Thyroid gland (tissue), 4 donors: Measurements from ENCODE around the gene RAPGEFL1.

Source experiments
- CTCF ChIP-seq, 6 experiments: fragments of 200-600 bp in 3 of 6; fragments of 450-650 bp in 3 of 6; sonication (generic) in 3 of 6; IDR thresholded peaks; one replicate each; pipeline ENCODE4 v1.5.1; 2016 to 2019; ENCODE audit warnings: antibody characterized with exemption in 6 of 6, mild to moderate bottlenecking in 2 of 6, inconsistent platforms in 1 of 6, moderate library complexity in 1 of 6
- POLR2A ChIP-seq, 2 donors: fragments of 450-650 bp; IDR thresholded peaks; one replicate each; pipeline ENCODE4 v1.6.1; 2017; ENCODE audit warnings: antibody characterized with exemption in 2 of 2, mild to moderate bottlenecking in 2 of 2, moderate library complexity in 1 of 2

- TF ChIP-seq CTCF (IDR thresholded peaks at IDR 0.05): no peak
- TF ChIP-seq POLR2A (IDR thresholded peaks at IDR 0.05): no peak
Measured at GRCh38 chr17:40150276-40150675, 27.0 kb upstream of the RAPGEFL1 start.
